ENCODE results near the gene SLK. TPM values are rescaled to one million over a fixed set of nuclear protein-coding genes. Genes with fewer than 3 reads are reported as not detected.

The SLK gene
- total RNA-seq, 6 experiments from 2014 or later: 7.9 to 16.3 (median 13.0) TPM

DNA sequence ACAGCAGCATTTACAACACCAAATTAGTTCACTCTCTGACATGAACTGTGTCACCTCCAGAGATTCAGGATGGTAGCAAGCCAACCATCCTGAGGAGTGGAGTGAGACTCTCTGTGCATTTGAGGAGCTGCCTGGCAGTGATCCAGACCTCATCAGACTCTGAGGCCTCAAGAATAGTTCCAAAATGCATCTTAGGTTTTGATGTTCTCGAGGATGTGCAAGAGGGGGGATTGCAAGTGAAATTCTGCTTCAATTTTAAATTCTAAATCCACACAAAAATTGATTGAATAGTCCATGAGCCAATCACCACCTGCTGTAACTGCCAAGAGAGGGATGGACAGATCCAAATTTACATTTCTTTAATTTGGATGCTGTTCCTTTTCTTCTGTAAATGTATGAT lies 49.7 kb downstream of the SLK start:
- Histone ChIP-seq H3K4me3 (no peak overlapping the region), H3K27me3 (no peaks in the 10 kb centered on the region), H3K36me3 (peaks cover 0 to 27% (median 12%) of the 10 kb centered on the region in 4 donors), H3K9me3 (no peaks in the 10 kb centered on the region), H3K4me1 (peaks cover 0 to 5% (median 0%) of the 10 kb centered on the region in 4 donors), H3K27ac (no peak overlapping the region)
- DNase-seq (no peak), ATAC-seq (no peak)
- WGBS (ENCODE audit: insufficient coverage, low coverage, low lambda C conversion rate, missing lambda C conversion rate): no CpG with 5 or more reads among the region's 1 CpG
- TF ChIP-seq POLR2A (IDR thresholded peaks at IDR 0.05): no peak
- TF ChIP-seq, protein P1, sequence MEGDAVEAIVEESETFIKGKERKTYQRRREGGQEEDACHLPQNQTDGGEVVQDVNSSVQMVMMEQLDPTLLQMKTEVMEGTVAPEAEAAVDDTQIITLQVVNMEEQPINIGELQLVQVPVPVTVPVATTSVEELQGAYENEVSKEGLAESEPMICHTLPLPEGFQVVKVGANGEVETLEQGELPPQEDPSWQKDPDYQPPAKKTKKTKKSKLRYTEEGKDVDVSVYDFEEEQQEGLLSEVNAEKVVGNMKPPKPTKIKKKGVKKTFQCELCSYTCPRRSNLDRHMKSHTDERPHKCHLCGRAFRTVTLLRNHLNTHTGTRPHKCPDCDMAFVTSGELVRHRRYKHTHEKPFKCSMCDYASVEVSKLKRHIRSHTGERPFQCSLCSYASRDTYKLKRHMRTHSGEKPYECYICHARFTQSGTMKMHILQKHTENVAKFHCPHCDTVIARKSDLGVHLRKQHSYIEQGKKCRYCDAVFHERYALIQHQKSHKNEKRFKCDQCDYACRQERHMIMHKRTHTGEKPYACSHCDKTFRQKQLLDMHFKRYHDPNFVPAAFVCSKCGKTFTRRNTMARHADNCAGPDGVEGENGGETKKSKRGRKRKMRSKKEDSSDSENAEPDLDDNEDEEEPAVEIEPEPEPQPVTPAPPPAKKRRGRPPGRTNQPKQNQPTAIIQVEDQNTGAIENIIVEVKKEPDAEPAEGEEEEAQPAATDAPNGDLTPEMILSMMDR (IDR thresholded peaks at IDR 0.05): no peak
- intact Hi-C loops (cut with DNase I): no loop called here

DNA sequence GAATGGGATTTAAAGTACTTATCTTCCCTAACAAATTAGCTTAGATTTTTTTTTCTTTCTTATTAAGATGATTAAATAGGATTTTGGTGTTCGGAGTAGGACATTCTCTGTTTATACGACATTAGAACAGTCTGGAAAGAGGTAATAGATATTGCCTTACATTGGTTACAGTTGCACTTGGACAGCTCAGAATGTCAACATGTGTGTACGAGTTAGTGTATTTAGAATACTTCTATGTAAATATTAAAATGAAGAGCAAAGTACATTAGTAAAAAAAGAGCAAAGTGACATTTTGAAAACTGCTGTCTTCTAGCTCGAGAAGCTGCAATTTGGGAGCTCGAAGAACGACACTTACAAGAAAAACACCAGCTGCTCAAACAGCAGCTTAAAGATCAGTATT lies 51.5 kb downstream of the SLK start:
- H3K4me1 ChIP-seq: peaks cover 0 to 5% (median 0%) of the 10 kb centered on the region in 4 donors
- TF ChIP-seq, protein P1 (IDR thresholded peaks at IDR 0.05): no peak
- no peak for TF ChIP-seq POLR2A (IDR thresholded peaks at IDR 0.05)
- H3K36me3 ChIP-seq: peaks cover 0 to 39% (median 16%) of the 10 kb centered on the region in 4 donors
- no peak for DNase-seq
- peak overlapping the region in 1 of 3 donors; percentile 19 for H3K27ac ChIP-seq
- H3K9me3 ChIP-seq: no peaks in the 10 kb centered on the region
- intact Hi-C loops (cut with DNase I): no loop called here
- H3K4me3 ChIP-seq: no peak overlapping the region
- WGBS (ENCODE audit: insufficient coverage, low coverage, low lambda C conversion rate, missing lambda C conversion rate): 35% methylated on average over 6 of the region's 6 CpGs
- no peaks in the 10 kb centered on the region for H3K27me3 ChIP-seq
- ATAC-seq: peak; percentile 78 to 96 (median 90)

DNA sequence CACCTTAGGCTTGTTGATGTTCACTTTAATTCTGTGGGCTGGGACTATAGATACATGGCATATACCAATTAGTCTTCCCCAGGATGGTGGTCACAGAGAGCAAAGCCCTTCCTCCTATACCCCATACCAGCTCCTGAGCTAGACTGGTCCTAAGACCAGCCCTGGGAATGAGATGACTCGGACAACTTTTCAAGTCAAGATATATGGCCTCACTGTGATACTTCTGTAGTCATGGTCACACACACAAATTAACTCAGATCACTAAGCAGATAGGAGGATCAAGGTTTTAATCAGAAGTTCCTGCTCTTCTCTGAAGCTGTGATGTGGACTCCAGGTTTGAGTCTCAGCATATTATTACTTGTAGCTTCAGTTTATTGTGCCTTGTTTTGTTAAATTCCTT lies 53.1 kb downstream of the SLK start:
- ATAC-seq: no peak
- DNase-seq: no peak
- Histone ChIP-seq H3K27ac (no peak overlapping the region), H3K9me3 (no peaks in the 10 kb centered on the region), H3K4me1 (peaks cover 0 to 5% (median 0%) of the 10 kb centered on the region in 4 donors), H3K36me3 (peaks cover 0 to 49% (median 20%) of the 10 kb centered on the region in 4 donors), H3K27me3 (no peaks in the 10 kb centered on the region), H3K4me3 (no peak overlapping the region)
- TF ChIP-seq, protein P1 (IDR thresholded peaks at IDR 0.05): no peak
- no peak for TF ChIP-seq POLR2A (IDR thresholded peaks at IDR 0.05)
- WGBS (ENCODE audit: insufficient coverage, low coverage, low lambda C conversion rate, missing lambda C conversion rate): 88% methylated on average over 1 of the region's 1 CpG
- intact Hi-C loops (cut with DNase I): no loop called here

DNA sequence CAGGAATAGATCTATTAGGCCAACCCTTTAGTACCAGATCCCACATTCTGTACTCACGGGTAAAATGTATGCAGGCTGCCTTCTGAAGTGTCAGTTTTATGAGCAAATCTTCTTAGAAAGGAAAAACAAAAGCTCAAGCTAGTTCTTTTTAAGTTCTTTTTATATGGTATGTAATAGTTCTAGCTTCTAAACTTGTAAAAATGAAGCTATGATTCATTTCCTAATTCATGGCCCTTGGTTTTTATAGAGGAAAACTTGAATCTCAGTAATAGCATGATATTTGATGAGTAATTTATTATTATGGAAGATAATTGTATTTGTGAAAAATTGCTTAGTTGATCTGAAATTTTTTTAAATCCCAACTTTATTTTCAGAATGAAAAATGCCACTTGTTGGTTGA lies 54.3 kb downstream of the SLK start:
- no peaks in the 10 kb centered on the region for H3K27me3 ChIP-seq
- H3K4me1 ChIP-seq: peaks cover 0 to 5% (median 0%) of the 10 kb centered on the region in 4 donors
- no peak overlapping the region for H3K27ac ChIP-seq
- H3K36me3 ChIP-seq: peaks cover 0 to 53% (median 20%) of the 10 kb centered on the region in 4 donors
- H3K4me3 ChIP-seq: no peak overlapping the region
- DNase-seq (no peak), ATAC-seq (no peak)
- 87% methylated on average over 1 of the region's 1 CpG for WGBS (ENCODE audit: insufficient coverage, low coverage, low lambda C conversion rate, missing lambda C conversion rate)
- no peaks in the 10 kb centered on the region for H3K9me3 ChIP-seq
- no peak for TF ChIP-seq POLR2A (IDR thresholded peaks at IDR 0.05)
- intact Hi-C loops (cut with DNase I): no loop called here

DNA sequence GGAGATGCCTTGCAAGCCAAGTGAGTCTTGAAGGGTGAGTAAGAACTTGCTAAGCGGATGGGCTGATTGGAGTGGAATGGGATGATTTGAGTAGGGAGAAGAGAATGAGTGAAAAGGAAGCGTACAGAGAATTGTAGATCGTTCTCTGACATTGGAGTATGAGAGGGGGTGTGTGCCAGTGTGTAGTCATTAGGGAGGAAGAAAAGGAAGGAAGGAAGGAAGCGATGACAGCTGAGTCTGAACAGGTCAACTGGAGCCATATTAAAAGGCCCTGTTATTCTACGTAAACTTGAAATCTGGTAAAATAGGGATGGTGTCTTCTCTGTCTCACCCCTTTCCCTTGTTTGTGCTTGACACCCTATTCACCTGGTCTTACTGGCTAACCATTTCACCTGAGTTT lies 55.1 kb downstream of the SLK start:
- ATAC-seq: no peak
- peaks cover 0 to under 1% of the 10 kb centered on the region in 2 donors for H3K27me3 ChIP-seq
- no peak for DNase-seq
- H3K9me3 ChIP-seq: no peaks in the 10 kb centered on the region
- intact Hi-C loops (cut with DNase I): no loop called here
- TF ChIP-seq POLR2A (IDR thresholded peaks at IDR 0.05): no peak
- TF ChIP-seq, protein P1 (IDR thresholded peaks at IDR 0.05): no peak
- WGBS (ENCODE audit: insufficient coverage, low coverage, low lambda C conversion rate, missing lambda C conversion rate): 75% methylated on average over 4 of the region's 5 CpGs
- H3K27ac ChIP-seq: no peak overlapping the region
- H3K4me3 ChIP-seq: no peak overlapping the region
- peaks cover 0 to 53% (median 20%) of the 10 kb centered on the region in 4 donors for H3K36me3 ChIP-seq
- peaks cover 0 to 5% (median 0%) of the 10 kb centered on the region in 4 donors for H3K4me1 ChIP-seq
